ENCODE results near the gene PKIG. TPM values are rescaled to one million over a fixed set of nuclear protein-coding genes. Genes with fewer than 3 reads are reported as not detected.

Gene PKIG
- total RNA-seq, 2 donors from 2014 or later: 61.5 to 77.6 TPM

DNA sequence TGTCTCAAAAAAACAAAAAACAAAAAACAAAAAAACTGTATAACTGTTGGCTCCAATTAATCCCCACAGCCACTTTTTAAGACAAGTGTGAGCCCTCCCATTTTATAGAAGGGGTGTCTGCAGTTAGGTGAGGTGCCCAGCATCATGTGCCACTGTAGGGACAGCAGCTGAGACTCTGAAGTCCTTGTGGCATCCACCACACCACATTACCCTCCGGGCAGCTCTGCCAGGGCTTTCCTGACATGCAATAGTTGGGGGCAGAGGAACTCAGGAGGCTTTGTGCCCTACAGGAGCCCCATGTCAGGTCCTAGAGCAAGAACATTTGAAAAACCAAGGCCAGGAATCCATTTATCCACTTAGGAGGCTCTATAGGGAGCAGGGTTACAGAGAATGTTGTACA is 17.3 kb downstream of the PKIG start:
- no peaks in the 10 kb centered on the region for H3K27me3 ChIP-seq (ENCODE audit: control insufficient read depth, insufficient read depth, low read length, poor library complexity, severe bottlenecking)
- H3K4me3 ChIP-seq (ENCODE audit: low read length): no peak overlapping the region
- Mint-ChIP-seq H3K27ac (no peak overlapping the region), H3K9me3 (no peaks in the 10 kb centered on the region), H3K36me3 (ENCODE audit: low read depth) (no peaks in the 10 kb centered on the region), H3K4me3 (no peak overlapping the region), H3K4me1 (peaks cover 23% of the 10 kb centered on the region), H3K27me3 (ENCODE audit: insufficient read depth) (no peaks in the 10 kb centered on the region)
- TF ChIP-seq, protein P1, sequence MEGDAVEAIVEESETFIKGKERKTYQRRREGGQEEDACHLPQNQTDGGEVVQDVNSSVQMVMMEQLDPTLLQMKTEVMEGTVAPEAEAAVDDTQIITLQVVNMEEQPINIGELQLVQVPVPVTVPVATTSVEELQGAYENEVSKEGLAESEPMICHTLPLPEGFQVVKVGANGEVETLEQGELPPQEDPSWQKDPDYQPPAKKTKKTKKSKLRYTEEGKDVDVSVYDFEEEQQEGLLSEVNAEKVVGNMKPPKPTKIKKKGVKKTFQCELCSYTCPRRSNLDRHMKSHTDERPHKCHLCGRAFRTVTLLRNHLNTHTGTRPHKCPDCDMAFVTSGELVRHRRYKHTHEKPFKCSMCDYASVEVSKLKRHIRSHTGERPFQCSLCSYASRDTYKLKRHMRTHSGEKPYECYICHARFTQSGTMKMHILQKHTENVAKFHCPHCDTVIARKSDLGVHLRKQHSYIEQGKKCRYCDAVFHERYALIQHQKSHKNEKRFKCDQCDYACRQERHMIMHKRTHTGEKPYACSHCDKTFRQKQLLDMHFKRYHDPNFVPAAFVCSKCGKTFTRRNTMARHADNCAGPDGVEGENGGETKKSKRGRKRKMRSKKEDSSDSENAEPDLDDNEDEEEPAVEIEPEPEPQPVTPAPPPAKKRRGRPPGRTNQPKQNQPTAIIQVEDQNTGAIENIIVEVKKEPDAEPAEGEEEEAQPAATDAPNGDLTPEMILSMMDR (conservative IDR thresholded peaks at IDR 0.05): no peak
- DNase-seq: no peak
- no peak overlapping the region for H3K27ac ChIP-seq (ENCODE audit: low read depth, low read length)
- no peak overlapping the region for H3K9ac ChIP-seq (ENCODE audit: extremely low read depth, low read length, poor library complexity, severe bottlenecking)
- 87 to 100% methylated on average over 1 of the region's 1 CpG for WGBS, 2 experiments (ENCODE audit: insufficient coverage in 1 of 2, insufficient read length in 1 of 2)
- no peaks in the 10 kb centered on the region for H3K9me3 ChIP-seq (ENCODE audit: control insufficient read depth, low read length)
- H3K36me3 ChIP-seq (ENCODE audit: control insufficient read depth, insufficient read depth, low read length): peaks cover 11% of the 10 kb centered on the region
- peaks cover 9% of the 10 kb centered on the region for H3K4me1 ChIP-seq (ENCODE audit: control insufficient read depth, insufficient read depth, low read length)

DNA sequence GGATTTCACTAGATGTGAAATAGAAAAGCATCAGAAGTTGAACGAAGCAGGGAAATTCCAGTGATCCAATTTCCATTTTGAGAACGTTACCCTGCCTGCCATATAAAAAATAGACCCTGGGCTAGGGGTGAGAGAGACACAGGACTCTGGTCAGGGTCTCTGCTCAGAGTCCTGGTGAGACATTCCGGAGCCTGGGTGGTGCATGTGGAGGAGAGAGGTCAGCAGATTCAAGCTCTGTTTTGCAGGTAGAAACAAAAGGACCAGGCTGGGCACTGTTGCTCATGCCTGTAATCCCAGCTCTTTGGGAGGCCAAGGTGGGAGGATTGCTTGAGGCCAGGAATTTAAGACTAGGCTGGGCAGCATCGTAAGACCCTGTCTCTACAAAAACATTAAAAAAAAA is 17.9 kb downstream of the PKIG start:
- Mint-ChIP-seq H3K4me1 (peaks cover 23% of the 10 kb centered on the region), H3K36me3 (ENCODE audit: low read depth) (peaks cover 3% of the 10 kb centered on the region), H3K27ac (no peak overlapping the region), H3K4me3 (no peak overlapping the region), H3K9me3 (no peaks in the 10 kb centered on the region), H3K27me3 (ENCODE audit: insufficient read depth) (no peaks in the 10 kb centered on the region)
- H3K9ac ChIP-seq (ENCODE audit: extremely low read depth, low read length, poor library complexity, severe bottlenecking): no peak overlapping the region
- no peak overlapping the region for H3K4me3 ChIP-seq (ENCODE audit: low read length)
- no peak for DNase-seq
- no peak overlapping the region for H3K27ac ChIP-seq (ENCODE audit: low read depth, low read length)
- WGBS, 2 experiments (ENCODE audit: insufficient coverage in 1 of 2, insufficient read length in 1 of 2): 91 to 95% methylated on average over 3 to 4 of the region's 4 CpGs
- no peaks in the 10 kb centered on the region for H3K27me3 ChIP-seq (ENCODE audit: control insufficient read depth, insufficient read depth, low read length, poor library complexity, severe bottlenecking)
- peaks cover 10% of the 10 kb centered on the region for H3K36me3 ChIP-seq (ENCODE audit: control insufficient read depth, insufficient read depth, low read length)
- peaks cover 9% of the 10 kb centered on the region for H3K4me1 ChIP-seq (ENCODE audit: control insufficient read depth, insufficient read depth, low read length)
- H3K9me3 ChIP-seq (ENCODE audit: control insufficient read depth, low read length): no peaks in the 10 kb centered on the region
- TF ChIP-seq, protein P1 (conservative IDR thresholded peaks at IDR 0.05): no peak

DNA sequence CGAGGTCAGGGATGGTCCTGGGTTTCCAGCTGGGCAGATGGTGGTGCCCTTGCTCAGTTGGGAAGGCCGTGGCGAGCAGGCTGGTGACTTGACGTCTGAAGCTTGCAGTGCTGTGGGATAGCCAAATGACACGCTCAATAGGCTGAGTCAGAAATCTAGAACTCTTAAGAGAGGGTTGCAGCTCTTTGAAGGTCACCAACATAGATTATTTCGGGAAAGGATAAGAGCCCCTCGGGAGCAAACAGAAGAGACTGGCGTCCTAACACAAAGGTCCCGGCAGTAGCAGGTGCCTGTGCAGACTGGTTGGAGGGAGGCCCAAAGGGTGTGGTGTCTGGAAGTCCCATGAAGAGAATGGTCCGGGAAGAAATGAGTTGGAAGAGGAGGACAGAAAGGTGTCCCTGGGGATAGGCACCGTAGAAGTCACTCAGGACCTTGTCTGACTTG is 18.4 kb downstream of the PKIG start:
- peaks cover 10% of the 10 kb centered on the region for H3K36me3 ChIP-seq (ENCODE audit: control insufficient read depth, insufficient read depth, low read length)
- Mint-ChIP-seq H3K27me3 (ENCODE audit: insufficient read depth) (no peaks in the 10 kb centered on the region), H3K9me3 (no peaks in the 10 kb centered on the region), H3K27ac (no peak overlapping the region), H3K36me3 (ENCODE audit: low read depth) (peaks cover 5% of the 10 kb centered on the region), H3K4me3 (no peak overlapping the region), H3K4me1 (peaks cover 23% of the 10 kb centered on the region)
- H3K4me1 ChIP-seq (ENCODE audit: control insufficient read depth, insufficient read depth, low read length): peaks cover 9% of the 10 kb centered on the region
- no peaks in the 10 kb centered on the region for H3K9me3 ChIP-seq (ENCODE audit: control insufficient read depth, low read length)
- DNase-seq: no peak
- H3K9ac ChIP-seq (ENCODE audit: extremely low read depth, low read length, poor library complexity, severe bottlenecking): no peak overlapping the region
- no peak overlapping the region for H3K4me3 ChIP-seq (ENCODE audit: low read length)
- TF ChIP-seq, protein P1 (conservative IDR thresholded peaks at IDR 0.05): no peak
- no peaks in the 10 kb centered on the region for H3K27me3 ChIP-seq (ENCODE audit: control insufficient read depth, insufficient read depth, low read length, poor library complexity, severe bottlenecking)
- H3K27ac ChIP-seq (ENCODE audit: low read depth, low read length): no peak overlapping the region
- WGBS, 2 experiments (ENCODE audit: insufficient coverage in 1 of 2, insufficient read length in 1 of 2): 92 to 97% methylated on average over 11 of the region's 11 CpGs
